B cell (primary cell): ENCODE results near the gene PRX. TPM values are rescaled to one million over a fixed set of nuclear protein-coding genes. Genes with fewer than 3 reads are reported as not detected.

Source experiments
- ATAC-seq: fragments of 200-7000 bp; cut with Tn5 transposase; one replicate; pipeline ENCODE4 v1.10.0; 2021; ENCODE audit warnings: low read depth, mild to moderate bottlenecking, moderate number of reproducible peaks, moderate library complexity
- CTCF ChIA-PET: fragments of 350-600 bp; sonication (Branson Sonifier 250); formaldehyde crosslinking; loops from one replicate; lab custom pipeline; 2021; ENCODE audit warnings: antibody characterized with exemption, inconsistent platforms; lab: Charles Lee
- POLR2A ChIA-PET: fragments of 350-600 bp; sonication (Branson Sonifier 250); formaldehyde crosslinking; loops from one replicate; lab custom pipeline; 2021; ENCODE audit warnings: antibody characterized with exemption; lab: Charles Lee
- DNase-seq: peaks from one replicate; pipeline ENCODE4 v3.0.0; 2013
- H2AFZ ChIP-seq: 2 replicates; pipeline ENCODE4 v1.6.1; 2012; ENCODE audit warnings: mild to moderate bottlenecking, low read depth, low read length; ENCODE audit not compliant: insufficient read depth, poor library complexity, severe bottlenecking
- H3K27ac ChIP-seq, 2 donors: 1 replicate in 1 of 2; 2 replicates in 1 of 2; pipeline ENCODE4 v1.5.1; 2012 to 2013; ENCODE audit warnings: low read length in 2 of 2, mild to moderate bottlenecking in 2 of 2, moderate library complexity in 1 of 2
- H3K27me3 ChIP-seq, 4 experiments: fragments of 200-600 bp in 1 of 4; sonication (generic) in 1 of 4; replicated peaks in 1 of 4; 1 replicate in 2 of 4; 2 replicates in 2 of 4; pipeline versions ENCODE4 v1.6.1 to v1.7.0; 2013 to 2016; ENCODE audit warnings: low read length in 3 of 4, mild to moderate bottlenecking in 2 of 4, mixed read lengths in 1 of 4, moderate library complexity in 1 of 4; ENCODE audit not compliant: insufficient read depth in 4 of 4, control insufficient read depth in 3 of 4; ENCODE audit errors: control extremely low read depth in 1 of 4
- H3K36me3 ChIP-seq, 2 experiments: replicated peaks in 1 of 2; 1 replicate in 1 of 2; 2 replicates in 1 of 2; pipeline versions ENCODE4 v1.6.1 to v1.7.1; 2013; ENCODE audit warnings: low read length in 1 of 2; ENCODE audit not compliant: insufficient read depth in 2 of 2, control insufficient read depth in 1 of 2; ENCODE audit errors: control extremely low read depth in 1 of 2, extremely low read depth in 1 of 2
- H3K4me1 ChIP-seq, 2 donors: fragments of 200-600 bp in 1 of 2; sonication (generic) in 1 of 2; 1 replicate in 1 of 2; 2 replicates in 1 of 2; pipeline versions ENCODE4 v1.5.1 to v1.6.1; 2013 to 2017; ENCODE audit warnings: low read length in 2 of 2; ENCODE audit not compliant: control insufficient read depth in 2 of 2, insufficient read depth in 2 of 2
- H3K4me2 ChIP-seq: replicated peaks from 2 replicates; pipeline ENCODE3; 2012; ENCODE audit warnings: mild to moderate bottlenecking, low read depth, low read length; ENCODE audit not compliant: poor library complexity, severe bottlenecking
- H3K4me3 ChIP-seq, 5 experiments: fragments of 200-600 bp in 1 of 5; sonication (generic) in 1 of 5; 1 replicate in 3 of 5; 2 replicates in 2 of 5; pipeline versions ENCODE4 v1.5.1 to v1.7.0; 2011 to 2016; ENCODE audit warnings: low read length in 4 of 5, mild to moderate bottlenecking in 4 of 5, low read depth in 2 of 5, control low read depth in 1 of 5, moderate library complexity in 1 of 5; ENCODE audit not compliant: insufficient read depth in 1 of 5; ENCODE audit errors: control extremely low read depth in 1 of 5, extremely low read depth in 1 of 5
- H3K79me2 ChIP-seq: fragments of 200-600 bp; sonication (generic); one replicate; pipeline ENCODE4 v1.6.0; 2016; ENCODE audit warnings: low read length; ENCODE audit not compliant: control insufficient read depth, insufficient read depth
- H3K9ac ChIP-seq: fragments of 200-600 bp; sonication (generic); 2 replicates; pipeline ENCODE4 v1.6.1; 2017; ENCODE audit warnings: mild to moderate bottlenecking, low read length, moderate library complexity
- H3K9me3 ChIP-seq, 3 donors: one replicate each; pipeline versions ENCODE4 v1.6.1 to v1.7.1; 2013; ENCODE audit warnings: low read length in 2 of 3; ENCODE audit not compliant: control insufficient read depth in 2 of 3, insufficient read depth in 1 of 3; ENCODE audit errors: control extremely low read depth in 1 of 3
- H4K20me1 ChIP-seq: 2 replicates; pipeline ENCODE4 v1.6.0; 2012; ENCODE audit warnings: mild to moderate bottlenecking, low read length; ENCODE audit not compliant: insufficient read depth, control insufficient read depth, poor library complexity, severe bottlenecking
- H3K27ac Mint-ChIP-seq: one replicate; pipeline ENCODE4 v1.8.0; 2021; ENCODE audit warnings: mixed read lengths
- H3K27me3 Mint-ChIP-seq: one replicate; pipeline ENCODE4 v1.8.0; 2021; ENCODE audit warnings: mixed read lengths
- H3K4me1 Mint-ChIP-seq: one replicate; pipeline ENCODE4 v1.8.0; 2021; ENCODE audit warnings: mixed read lengths
- H3K4me3 Mint-ChIP-seq: one replicate; pipeline ENCODE4 v1.8.0; 2021; ENCODE audit warnings: mixed read lengths
- H3K9me3 Mint-ChIP-seq: one replicate; pipeline ENCODE4 v1.8.0; 2022; ENCODE audit warnings: mixed read lengths; ENCODE audit not compliant: insufficient read depth
- EZH2 ChIP-seq: IDR thresholded peaks from 2 replicates; pipeline ENCODE4 v1.6.1; 2012; ENCODE audit warnings: borderline replicate concordance, low read depth, mild to moderate bottlenecking, moderate library complexity, low read length; ENCODE audit not compliant: insufficient read depth, poor library complexity, severe bottlenecking
- WGBS: methylation state at CpG from one replicate; pipeline ENCODE4 v1.1.5; 2013; ENCODE audit warnings: missing lambda C conversion rate; ENCODE audit not compliant: insufficient coverage; 5-methylcytosine and 5-hydroxymethylcytosine counted together
- intact Hi-C: fragments of 100-400 bp; cut with micrococcal nuclease; formaldehyde crosslinking; loops from one replicate; pipeline ENCODE4 v1.10.0; 2022
- polyA plus RNA-seq: library from polyadenylated mRNA; depleted of rRNA; stranded (reverse); fragments of >200 nt; gene quantifications from 2 replicates; pipeline ENCODE4 v1.2.3, GENCODE V29; 2012
- total RNA-seq, 2 donors: library from RNA; stranded (reverse); fragments of 120-200 nt in 1 of 2; gene quantifications; 1 replicate in 1 of 2; 2 replicates in 1 of 2; pipeline versions ENCODE4 v1.2.3 to v1.2.4, GENCODE V29; 2013 to 2022
- TF ChIP-seq, protein P1 (sequence below): fragments of 200-600 bp; IDR thresholded peaks from one replicate; pipeline ENCODE4 v1.8.0; 2022; ENCODE audit warnings: antibody characterized with exemption, mild to moderate bottlenecking

Gene PRX
- total and polyA plus RNA-seq, 2 donors (not counting 1 experiment from before 2014, with no cell fraction given) = 1.1 to 2.5 TPM

DNA sequence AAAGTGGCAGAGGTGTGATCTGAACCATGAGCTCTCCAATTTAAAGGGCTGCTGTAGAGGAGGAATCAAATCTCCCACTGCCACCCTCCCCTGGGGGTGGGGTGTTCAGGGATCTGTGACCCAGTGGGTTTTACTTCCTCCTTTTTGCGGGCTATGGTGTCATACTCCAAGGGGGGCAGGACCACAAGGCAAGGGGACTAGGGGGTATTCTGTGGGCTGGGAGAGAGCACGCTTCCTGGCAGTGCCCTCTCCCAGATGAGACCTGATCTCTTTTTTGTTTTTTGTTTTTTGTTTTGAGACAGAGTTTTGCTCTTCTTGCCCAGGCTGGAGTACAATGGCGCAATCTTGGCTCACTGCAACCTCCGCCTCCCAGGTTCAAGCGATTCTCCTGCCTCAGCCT lies 54.4 kb downstream of the PRX start:
- Histone ChIP-seq H3K27me3 (no peaks in the 10 kb centered on the region), H3K4me3 (no peak overlapping the region), H2AFZ (no peak overlapping the region), H3K79me2 (peaks cover 23% of the 10 kb centered on the region), H3K4me2 (peak overlapping the region; percentile 53), H3K36me3 (no peaks in the 10 kb centered on the region), H4K20me1 (peaks cover 44% of the 10 kb centered on the region), H3K9ac (no peak overlapping the region), H3K4me1 (peaks cover 7 to 19% of the 10 kb centered on the region in 2 donors), H3K9me3 (no peaks in the 10 kb centered on the region), H3K27ac (no peak overlapping the region)
- CTCF ChIA-PET = interaction anchor here (1.5 kb wide), 1 partner anchor 62 kb away, joined by 3 read pairs; no protein-coding TSS in a partner anchor
- TF ChIP-seq, protein P1, sequence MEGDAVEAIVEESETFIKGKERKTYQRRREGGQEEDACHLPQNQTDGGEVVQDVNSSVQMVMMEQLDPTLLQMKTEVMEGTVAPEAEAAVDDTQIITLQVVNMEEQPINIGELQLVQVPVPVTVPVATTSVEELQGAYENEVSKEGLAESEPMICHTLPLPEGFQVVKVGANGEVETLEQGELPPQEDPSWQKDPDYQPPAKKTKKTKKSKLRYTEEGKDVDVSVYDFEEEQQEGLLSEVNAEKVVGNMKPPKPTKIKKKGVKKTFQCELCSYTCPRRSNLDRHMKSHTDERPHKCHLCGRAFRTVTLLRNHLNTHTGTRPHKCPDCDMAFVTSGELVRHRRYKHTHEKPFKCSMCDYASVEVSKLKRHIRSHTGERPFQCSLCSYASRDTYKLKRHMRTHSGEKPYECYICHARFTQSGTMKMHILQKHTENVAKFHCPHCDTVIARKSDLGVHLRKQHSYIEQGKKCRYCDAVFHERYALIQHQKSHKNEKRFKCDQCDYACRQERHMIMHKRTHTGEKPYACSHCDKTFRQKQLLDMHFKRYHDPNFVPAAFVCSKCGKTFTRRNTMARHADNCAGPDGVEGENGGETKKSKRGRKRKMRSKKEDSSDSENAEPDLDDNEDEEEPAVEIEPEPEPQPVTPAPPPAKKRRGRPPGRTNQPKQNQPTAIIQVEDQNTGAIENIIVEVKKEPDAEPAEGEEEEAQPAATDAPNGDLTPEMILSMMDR = no peak
- TF ChIP-seq EZH2 = no peak
- intact Hi-C loops = no loop called here
- ATAC-seq (peak; percentile 92), DNase-seq (peak; percentile 82)
- H3K4me1 Mint-ChIP-seq = peaks cover 34% of the 10 kb centered on the region
- H3K27me3 Mint-ChIP-seq = no peaks in the 10 kb centered on the region
- no peaks in the 10 kb centered on the region for H3K9me3 Mint-ChIP-seq
- peak overlapping the region; percentile 32 for H3K4me3 Mint-ChIP-seq
- peak overlapping the region; percentile 53 for H3K27ac Mint-ChIP-seq
- WGBS = 0% methylated on average over 1 of the region's 5 CpGs
- POLR2A ChIA-PET = interaction anchor here (0.6 kb wide), 2 partner anchors 10 to 262 kb away, joined by 3 to 5 read pairs; partner anchors contain the start of genes C19orf47 and PLD3

DNA sequence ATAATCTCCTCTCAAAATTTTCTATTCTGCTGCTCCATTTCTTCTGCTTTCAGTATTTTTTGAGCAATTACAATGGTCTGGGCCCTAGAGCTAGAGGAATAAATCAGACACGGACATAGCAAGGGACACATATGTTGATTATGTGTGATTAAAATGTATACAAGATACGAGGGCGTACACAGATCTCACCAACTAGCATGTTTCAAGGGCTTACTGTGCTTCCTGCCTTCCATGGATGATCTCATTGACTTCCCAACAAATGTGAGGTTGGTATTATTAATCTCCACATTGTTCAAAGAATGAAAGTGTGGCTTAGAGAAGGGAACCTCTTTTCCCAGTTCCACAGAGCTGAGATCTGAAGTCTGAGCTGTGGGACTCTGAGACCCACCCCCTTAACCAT lies 55.5 kb downstream of the PRX start:
- H3K27ac Mint-ChIP-seq = no peak overlapping the region
- no CpG with 5 or more reads among the region's 3 CpGs for WGBS
- DNase-seq (no peak), ATAC-seq (no peak)
- ChIA-PET POLR2A (no interaction called here), CTCF (interaction anchor here (1.4 kb wide), 1 partner anchor 63 kb away, joined by 3 read pairs; no protein-coding TSS in a partner anchor)
- H4K20me1 ChIP-seq = peaks cover 44% of the 10 kb centered on the region
- H3K4me3 Mint-ChIP-seq = no peak overlapping the region
- no peaks in the 10 kb centered on the region for H3K27me3 ChIP-seq
- H3K4me3 ChIP-seq = no peak overlapping the region
- H3K27me3 Mint-ChIP-seq = no peaks in the 10 kb centered on the region
- no peak overlapping the region for H2AFZ ChIP-seq
- H3K4me1 ChIP-seq = peaks cover 7 to 19% of the 10 kb centered on the region in 2 donors
- no peak for TF ChIP-seq EZH2
- TF ChIP-seq, protein P1 = no peak
- no peak overlapping the region for H3K27ac ChIP-seq
- H3K36me3 ChIP-seq = no peaks in the 10 kb centered on the region
- no peaks in the 10 kb centered on the region for H3K9me3 Mint-ChIP-seq
- H3K9me3 ChIP-seq = no peaks in the 10 kb centered on the region
- no peak overlapping the region for H3K4me2 ChIP-seq
- H3K79me2 ChIP-seq = peaks cover 23% of the 10 kb centered on the region
- H3K9ac ChIP-seq = no peak overlapping the region
- H3K4me1 Mint-ChIP-seq = peaks cover 34% of the 10 kb centered on the region
- intact Hi-C loops = no loop called here
